ENCODE results near the gene MTMR12.

- no peak for TF ChIP-seq CTCF (optimal IDR thresholded peaks at IDR 0.05 in 1 of 3, IDR thresholded peaks at IDR 0.05 in 1 of 3, conservative IDR thresholded peaks at IDR 0.05 in 1 of 3; ENCODE audit: extremely low read depth in 1 of 3, insufficient read depth in 2 of 3, low read length in 3 of 3)
- TF ChIP-seq EZH2 (IDR thresholded peaks at IDR 0.05; ENCODE audit: low read length), result no peak
Observed at GRCh38 chr5:32320576-32320975, 7.8 kb upstream of the MTMR12 start.
